ENCODE results near the gene BTG4. TPM values are rescaled to one million over a fixed set of nuclear protein-coding genes. Genes with fewer than 3 reads are reported as not detected.

BTG4 gene
- total RNA-seq, 1 donor from 2014 or later = not detected

DNA sequence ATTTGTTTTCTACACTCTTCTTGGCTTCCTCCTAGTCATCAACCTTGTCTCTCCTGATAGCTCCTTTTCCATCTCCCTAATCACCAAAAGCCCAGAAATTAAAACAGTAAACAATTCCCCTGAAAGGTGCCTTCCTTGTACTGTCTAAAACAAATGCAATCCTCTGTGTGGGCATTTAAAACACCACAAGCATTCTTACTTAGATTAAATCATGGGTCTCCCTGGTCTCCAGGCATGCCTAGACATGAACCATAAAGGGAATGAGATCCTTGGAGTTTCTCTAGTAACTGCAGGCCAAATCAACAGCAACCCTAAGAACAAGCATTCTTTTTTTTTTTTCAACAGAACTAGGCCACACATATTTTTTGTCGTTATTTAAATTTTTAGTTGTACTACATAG, 1.9 kb downstream of the BTG4 start:
- no peak for DNase-seq (ENCODE audit: low spot score)
- Mint-ChIP-seq H3K4me3 (ENCODE audit: unreplicated experiment) (no peak overlapping the region), H3K4me1 (ENCODE audit: unreplicated experiment) (peaks cover 3% of the 10 kb centered on the region), H3K36me3 (ENCODE audit: low read depth, unreplicated experiment) (no peaks in the 10 kb centered on the region), H3K27me3 (ENCODE audit: unreplicated experiment) (peaks cover 7% of the 10 kb centered on the region), H3K27ac (ENCODE audit: unreplicated experiment) (no peak overlapping the region), H3K9me3 (ENCODE audit: unreplicated experiment) (no peaks in the 10 kb centered on the region)
- TF ChIP-seq, protein P1, sequence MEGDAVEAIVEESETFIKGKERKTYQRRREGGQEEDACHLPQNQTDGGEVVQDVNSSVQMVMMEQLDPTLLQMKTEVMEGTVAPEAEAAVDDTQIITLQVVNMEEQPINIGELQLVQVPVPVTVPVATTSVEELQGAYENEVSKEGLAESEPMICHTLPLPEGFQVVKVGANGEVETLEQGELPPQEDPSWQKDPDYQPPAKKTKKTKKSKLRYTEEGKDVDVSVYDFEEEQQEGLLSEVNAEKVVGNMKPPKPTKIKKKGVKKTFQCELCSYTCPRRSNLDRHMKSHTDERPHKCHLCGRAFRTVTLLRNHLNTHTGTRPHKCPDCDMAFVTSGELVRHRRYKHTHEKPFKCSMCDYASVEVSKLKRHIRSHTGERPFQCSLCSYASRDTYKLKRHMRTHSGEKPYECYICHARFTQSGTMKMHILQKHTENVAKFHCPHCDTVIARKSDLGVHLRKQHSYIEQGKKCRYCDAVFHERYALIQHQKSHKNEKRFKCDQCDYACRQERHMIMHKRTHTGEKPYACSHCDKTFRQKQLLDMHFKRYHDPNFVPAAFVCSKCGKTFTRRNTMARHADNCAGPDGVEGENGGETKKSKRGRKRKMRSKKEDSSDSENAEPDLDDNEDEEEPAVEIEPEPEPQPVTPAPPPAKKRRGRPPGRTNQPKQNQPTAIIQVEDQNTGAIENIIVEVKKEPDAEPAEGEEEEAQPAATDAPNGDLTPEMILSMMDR (IDR thresholded peaks at IDR 0.05; ENCODE audit: unreplicated experiment) = no peak

DNA sequence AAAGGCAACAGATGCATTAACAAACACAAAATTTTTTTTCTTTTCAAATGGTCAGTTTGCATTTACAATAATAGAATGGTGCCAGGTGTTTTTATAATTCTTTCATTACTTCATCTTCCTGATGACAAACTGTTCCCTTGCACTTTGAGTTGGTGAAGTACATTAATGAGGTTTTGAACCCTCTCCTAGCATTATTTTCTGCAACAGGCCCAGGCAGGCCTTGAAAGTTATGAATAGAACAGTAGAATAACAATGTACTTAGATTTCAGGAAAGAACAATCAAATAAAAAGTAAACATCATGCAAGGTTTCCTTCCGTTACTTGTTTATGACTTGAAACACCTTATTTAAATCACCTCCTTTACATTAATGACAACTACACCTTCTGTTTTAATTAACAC, 9.6 kb downstream of the BTG4 start:
- Mint-ChIP-seq H3K27ac (ENCODE audit: unreplicated experiment) (no peak overlapping the region), H3K9me3 (ENCODE audit: unreplicated experiment) (no peaks in the 10 kb centered on the region), H3K4me3 (ENCODE audit: unreplicated experiment) (no peak overlapping the region), H3K4me1 (ENCODE audit: unreplicated experiment) (no peaks in the 10 kb centered on the region), H3K36me3 (ENCODE audit: low read depth, unreplicated experiment) (no peaks in the 10 kb centered on the region), H3K27me3 (ENCODE audit: unreplicated experiment) (no peaks in the 10 kb centered on the region)
- TF ChIP-seq, protein P1 (IDR thresholded peaks at IDR 0.05; ENCODE audit: unreplicated experiment) = no peak
- no peak for DNase-seq (ENCODE audit: low spot score)

DNA sequence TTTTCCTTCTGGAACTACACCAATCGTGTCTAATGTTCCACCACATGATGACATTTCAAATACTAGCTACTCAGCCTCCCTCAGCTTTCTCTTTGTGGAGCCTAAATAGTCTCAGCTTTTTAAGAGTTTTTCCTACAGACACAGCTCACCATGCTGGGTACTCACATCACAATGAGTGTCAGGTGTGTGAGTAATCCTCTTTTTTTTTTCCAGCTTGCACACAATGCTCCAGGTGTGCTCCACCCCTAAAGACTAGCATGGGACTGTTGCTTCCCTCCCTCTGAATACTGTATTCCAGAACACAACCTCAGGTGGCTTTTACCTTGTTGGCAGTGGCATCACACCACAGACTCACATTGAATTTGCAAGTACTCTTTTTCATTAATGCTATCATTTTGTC, 11.7 kb downstream of the BTG4 start:
- Mint-ChIP-seq H3K27ac (ENCODE audit: unreplicated experiment) (no peak overlapping the region), H3K9me3 (ENCODE audit: unreplicated experiment) (no peaks in the 10 kb centered on the region), H3K27me3 (ENCODE audit: unreplicated experiment) (no peaks in the 10 kb centered on the region), H3K4me3 (ENCODE audit: unreplicated experiment) (no peak overlapping the region), H3K4me1 (ENCODE audit: unreplicated experiment) (peaks cover 2% of the 10 kb centered on the region), H3K36me3 (ENCODE audit: low read depth, unreplicated experiment) (no peaks in the 10 kb centered on the region)
- DNase-seq (ENCODE audit: low spot score) = no peak
- TF ChIP-seq, protein P1 (IDR thresholded peaks at IDR 0.05; ENCODE audit: unreplicated experiment) = no peak

DNA sequence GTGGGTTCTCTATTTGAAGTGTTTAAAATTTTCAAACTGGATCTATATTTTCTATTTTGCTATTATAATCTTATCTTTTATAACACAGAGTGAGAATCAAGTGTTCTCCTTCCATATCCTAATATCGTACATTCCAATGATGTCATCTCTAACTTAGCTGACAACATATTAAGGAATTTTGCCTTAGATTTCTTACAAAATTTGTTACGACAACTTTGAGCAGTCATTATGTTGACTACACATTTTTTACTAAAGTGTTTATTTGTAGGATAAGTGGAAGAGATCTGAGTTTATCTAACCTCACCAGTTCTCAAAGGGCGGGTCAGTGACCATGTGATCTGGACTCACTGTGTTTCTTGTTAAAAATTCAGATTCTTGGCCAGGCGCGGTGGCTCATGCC, 12.7 kb downstream of the BTG4 start:
- Mint-ChIP-seq H3K9me3 (ENCODE audit: unreplicated experiment) (no peaks in the 10 kb centered on the region), H3K4me3 (ENCODE audit: unreplicated experiment) (no peak overlapping the region), H3K27me3 (ENCODE audit: unreplicated experiment) (no peaks in the 10 kb centered on the region)

DNA sequence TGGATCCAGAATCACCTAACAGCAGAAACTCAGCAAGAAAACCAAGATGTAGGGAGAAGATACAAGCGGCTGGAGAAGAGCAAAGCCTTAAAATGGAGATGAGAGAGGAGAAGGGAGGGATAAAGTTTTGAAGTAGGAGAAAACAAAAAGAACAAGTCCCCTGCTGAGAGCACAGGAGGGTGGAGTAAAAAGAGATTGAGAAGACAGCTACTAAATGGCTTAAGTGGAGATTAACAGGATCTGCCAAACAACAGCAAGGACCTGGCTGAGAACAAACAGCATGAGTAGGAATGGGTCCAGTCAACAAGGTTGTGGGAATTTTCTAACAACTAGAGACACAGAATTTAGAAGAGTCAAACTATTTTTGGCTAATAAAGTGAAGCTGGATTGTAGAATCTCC, 18.1 kb downstream of the BTG4 start:
- Mint-ChIP-seq H3K27me3 (ENCODE audit: unreplicated experiment) (no peaks in the 10 kb centered on the region), H3K9me3 (ENCODE audit: unreplicated experiment) (no peaks in the 10 kb centered on the region), H3K4me3 (ENCODE audit: unreplicated experiment) (no peak overlapping the region), H3K36me3 (ENCODE audit: low read depth, unreplicated experiment) (no peaks in the 10 kb centered on the region), H3K27ac (ENCODE audit: unreplicated experiment) (no peak overlapping the region), H3K4me1 (ENCODE audit: unreplicated experiment) (peaks cover 2% of the 10 kb centered on the region)
- no peak for DNase-seq (ENCODE audit: low spot score)
- TF ChIP-seq, protein P1 (IDR thresholded peaks at IDR 0.05; ENCODE audit: unreplicated experiment) = no peak

More for the DNA sequence above, 12.7 kb downstream of the BTG4 start:
- DNase-seq (ENCODE audit: low spot score) = no peak
- Mint-ChIP-seq H3K36me3 (ENCODE audit: low read depth, unreplicated experiment) (no peaks in the 10 kb centered on the region), H3K4me1 (ENCODE audit: unreplicated experiment) (peaks cover 2% of the 10 kb centered on the region), H3K27ac (ENCODE audit: unreplicated experiment) (no peak overlapping the region)
- TF ChIP-seq, protein P1 (IDR thresholded peaks at IDR 0.05; ENCODE audit: unreplicated experiment) = no peak
